Upper lobe of left lung (tissue), 6 donors: ENCODE results near the gene SPTBN5. TPM values are rescaled to one million over a fixed set of nuclear protein-coding genes. Genes with fewer than 3 reads are reported as not detected.

ENCODE experiments used
- ATAC-seq, 2 donors: fragments of 200-7000 bp; cut with Tn5 transposase; one replicate each; pipeline ENCODE4 v1.9.1; 2022; ENCODE audit warnings: mild to moderate bottlenecking in 2 of 2, moderate library complexity in 2 of 2; ENCODE audit not compliant: low FRiP score in 2 of 2
- DNase-seq, 2 donors: peaks; one replicate each; pipeline ENCODE4 v3.0.0-alpha.2; 2019 to 2020
- H3K27ac ChIP-seq, 4 donors: fragments of 200-600 bp; sonication (generic); one replicate each; pipeline ENCODE4 v1.5.1; 2016 to 2019
- H3K27me3 ChIP-seq, 4 donors: fragments of 200-600 bp; sonication (generic); one replicate each; pipeline ENCODE4 v1.5.1; 2017 to 2019
- H3K36me3 ChIP-seq, 4 donors: fragments of 200-600 bp; sonication (generic); one replicate each; pipeline ENCODE4 v1.5.1; 2016 to 2019
- H3K4me1 ChIP-seq, 4 donors: fragments of 200-600 bp; sonication (generic); one replicate each; pipeline ENCODE4 v1.5.1; 2018 to 2019
- H3K4me3 ChIP-seq, 4 donors: fragments of 200-600 bp; sonication (generic); one replicate each; pipeline ENCODE4 v1.5.1; 2017 to 2019; ENCODE audit warnings: mild to moderate bottlenecking in 2 of 4, moderate library complexity in 1 of 4
- H3K9me3 ChIP-seq, 4 donors: fragments of 200-600 bp; sonication (generic); one replicate each; pipeline ENCODE4 v1.5.1; 2018 to 2019
- CTCF ChIP-seq, 6 experiments: fragments of 450-650 bp in 4 of 6; fragments of 200-600 bp in 2 of 6; sonication (generic) in 2 of 6; IDR thresholded peaks; one replicate each; pipeline ENCODE4 v1.5.1; 2016 to 2019; ENCODE audit warnings: antibody characterized with exemption in 6 of 6
- EP300 ChIP-seq, 4 donors: sonication (generic); formaldehyde crosslinking; IDR thresholded peaks; one replicate each; pipeline ENCODE4 v1.5.1; 2017; ENCODE audit warnings: antibody characterized with exemption in 4 of 4, control low read depth in 2 of 4
- POLR2A ChIP-seq, 4 donors: fragments of 450-650 bp; IDR thresholded peaks; one replicate each; pipeline ENCODE4 v1.5.1; 2016 to 2017; ENCODE audit warnings: antibody characterized with exemption in 4 of 4, mild to moderate bottlenecking in 2 of 4
- POLR2AphosphoS5 ChIP-seq, 2 donors: sonication (generic); formaldehyde crosslinking; IDR thresholded peaks; one replicate each; pipeline ENCODE4 v1.5.1; 2017; ENCODE audit warnings: antibody characterized with exemption in 2 of 2
- WGBS, 2 donors: methylation state at CpG; one replicate each; pipeline ENCODE4 v1.1.5; 2017 to 2018; 5-methylcytosine and 5-hydroxymethylcytosine counted together
- total RNA-seq, 6 donors: library from RNA; depleted of rRNA in 4 of 6; stranded (reverse); fragments of >200 nt in 4 of 6; gene quantifications; one replicate each; pipeline versions ENCODE4 v1.1.0 to v1.2.1, GENCODE V29; 2016 to 2021
- donor health status: DM: no; HTN: no; CAD: no; lungs with moderate emphysema.
- donor health status: DM: no; HTN: yes; CAD: no; lungs with severe emphysema.

The SPTBN5 gene
- total RNA-seq, 6 donors from 2014 or later: 0.20 to 9.4 (median 2.0) TPM

DNA sequence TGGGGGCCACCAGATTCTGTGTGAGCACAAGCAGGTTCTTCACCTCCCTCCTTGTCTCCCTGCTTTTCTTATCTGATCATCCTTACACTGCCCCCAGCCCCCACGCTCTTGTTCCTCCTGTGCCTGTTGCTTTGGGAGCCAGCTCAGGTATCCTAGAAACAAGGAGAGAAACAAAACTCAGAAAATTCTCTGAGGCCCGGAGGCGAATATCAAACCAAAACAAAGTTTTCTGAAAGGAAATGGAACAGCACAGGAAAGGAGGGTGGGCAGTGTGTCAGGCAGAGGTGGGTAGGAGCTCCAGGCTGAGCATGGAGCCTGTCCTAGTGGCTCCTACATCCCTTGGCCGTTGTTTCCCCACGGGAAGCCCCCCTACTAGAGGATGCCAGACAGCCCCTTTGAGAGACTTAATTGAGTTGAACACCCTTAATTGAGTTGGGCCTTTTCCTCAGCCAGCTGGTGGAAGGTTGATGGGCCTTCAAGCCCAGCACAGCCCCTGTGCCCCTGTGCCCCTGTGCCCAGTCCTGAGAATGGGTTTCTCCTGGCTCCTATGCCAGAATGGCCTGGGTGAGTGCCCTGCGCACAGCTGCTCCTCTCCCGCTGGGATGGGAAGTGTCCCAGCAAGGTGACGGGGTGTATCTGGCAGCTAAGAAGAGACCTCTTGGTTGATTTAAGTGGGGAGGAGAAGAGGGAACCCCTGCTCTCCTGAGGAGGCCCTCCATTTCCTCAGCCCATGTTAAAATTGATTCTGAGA is 88.8 kb downstream of the SPTBN5 start:
- TF ChIP-seq POLR2AphosphoS5 (IDR thresholded peaks at IDR 0.05): no peak
- TF ChIP-seq CTCF (IDR thresholded peaks at IDR 0.05): no peak
- no peak for DNase-seq
- Histone ChIP-seq H3K27ac (no peak overlapping the region), H3K4me1 (no peaks in the 10 kb centered on the region), H3K27me3 (no peaks in the 10 kb centered on the region), H3K4me3 (no peak overlapping the region), H3K9me3 (no peaks in the 10 kb centered on the region), H3K36me3 (peaks cover 0 to 17% (median 6%) of the 10 kb centered on the region in 4 donors)
- WGBS, 2 donors: 70 to 81% methylated on average over 8 of the region's 8 CpGs
- ATAC-seq: no peak

- WGBS, 2 donors: 86 to 100% methylated on average over 1 to 2 of the region's 2 CpGs
- Histone ChIP-seq H3K4me1 (no peaks in the 10 kb centered on the region), H3K9me3 (no peaks in the 10 kb centered on the region), H3K4me3 (no peak overlapping the region), H3K27me3 (no peaks in the 10 kb centered on the region), H3K36me3 (peaks cover 0 to 17% (median 8%) of the 10 kb centered on the region in 4 donors), H3K27ac (no peak overlapping the region)
- no peak for TF ChIP-seq POLR2A (IDR thresholded peaks at IDR 0.05)
- TF ChIP-seq EP300 (IDR thresholded peaks at IDR 0.05): no peak
- TF ChIP-seq POLR2AphosphoS5 (IDR thresholded peaks at IDR 0.05): no peak
- TF ChIP-seq CTCF (IDR thresholded peaks at IDR 0.05): no peak
- peak in 1 of 2 donors; percentile 31 for ATAC-seq
- no peak for DNase-seq
Observed at GRCh38 chr15:41804361-41804760, 89.5 kb downstream of the SPTBN5 start.

- H3K4me3 ChIP-seq: no peak overlapping the region
Observed at GRCh38 chr15:41801850-41802455, 91.9 kb downstream of the SPTBN5 start.

GRCh38 chr15:41801185-41801584 is 92.7 kb downstream of the SPTBN5 start:
- Histone ChIP-seq H3K9me3 (no peaks in the 10 kb centered on the region), H3K27ac (no peak overlapping the region), H3K36me3 (peaks cover 0 to 17% (median 8%) of the 10 kb centered on the region in 4 donors), H3K27me3 (no peaks in the 10 kb centered on the region), H3K4me1 (peaks cover 6 to 12% (median 10%) of the 10 kb centered on the region in 4 donors), H3K4me3 (no peak overlapping the region)
- DNase-seq: no peak
- 96 to 98% methylated on average over 3 of the region's 3 CpGs for WGBS, 2 donors
- no peak for TF ChIP-seq POLR2AphosphoS5 (IDR thresholded peaks at IDR 0.05)
- TF ChIP-seq EP300 (IDR thresholded peaks at IDR 0.05): no peak
- ATAC-seq: no peak

More at GRCh38 chr15:41801850-41802455, 91.9 kb downstream of the SPTBN5 start:
- no peaks in the 10 kb centered on the region for H3K9me3 ChIP-seq
- peaks cover 0 to 17% (median 8%) of the 10 kb centered on the region in 4 donors for H3K36me3 ChIP-seq
- no peak overlapping the region for H3K27ac ChIP-seq
- TF ChIP-seq CTCF (IDR thresholded peaks at IDR 0.05) (no peak), EP300 (IDR thresholded peaks at IDR 0.05) (no peak), POLR2A (IDR thresholded peaks at IDR 0.05) (no peak), POLR2AphosphoS5 (IDR thresholded peaks at IDR 0.05) (no peak)
- peaks cover 0 to 4% (median 3%) of the 10 kb centered on the region in 4 donors for H3K4me1 ChIP-seq
- no peak for DNase-seq
- 88 to 92% methylated on average over 3 of the region's 3 CpGs for WGBS, 2 donors
- no peaks in the 10 kb centered on the region for H3K27me3 ChIP-seq
- ATAC-seq: no peak

DNA sequence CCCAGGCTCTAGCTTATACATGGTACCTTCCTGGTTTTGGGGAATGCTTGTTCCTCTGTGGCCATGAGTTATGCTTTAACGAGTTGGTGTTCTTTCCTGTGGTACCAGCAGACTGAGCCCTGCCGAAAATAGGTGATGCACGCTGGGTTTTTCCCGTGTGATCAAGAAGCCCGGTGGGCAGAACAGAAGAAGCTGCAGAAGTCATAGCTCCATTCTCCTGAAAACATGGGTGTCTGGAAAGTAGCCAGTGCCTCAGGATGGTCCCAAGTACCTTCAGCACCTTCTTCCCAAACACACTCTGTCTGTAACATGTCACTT is 94.4 kb downstream of the SPTBN5 start:
- H3K27ac ChIP-seq: no peak overlapping the region
- WGBS, 2 donors: 87 to 98% methylated on average over 5 of the region's 5 CpGs
- ATAC-seq: no peak

More for the DNA sequence above, 94.4 kb downstream of the SPTBN5 start:
- no peak overlapping the region for H3K4me3 ChIP-seq
- no peaks in the 10 kb centered on the region for H3K9me3 ChIP-seq
- DNase-seq: no peak
- peaks cover 0 to 17% (median 8%) of the 10 kb centered on the region in 4 donors for H3K36me3 ChIP-seq
- H3K4me1 ChIP-seq: peaks cover 12 to 16% (median 15%) of the 10 kb centered on the region in 4 donors
- no peak for TF ChIP-seq CTCF (IDR thresholded peaks at IDR 0.05)
- TF ChIP-seq EP300 (IDR thresholded peaks at IDR 0.05): no peak
- no peak for TF ChIP-seq POLR2A (IDR thresholded peaks at IDR 0.05)
- no peaks in the 10 kb centered on the region for H3K27me3 ChIP-seq
